GM21529 (cell line): Measurements from ENCODE around the gene PAGR1.
"Not testable (repeated sequence)": the region's sequence is repeated elsewhere in the genome, so short reads cannot be mapped to it uniquely, and the experiment has no call there.

Experiments
- ATAC-seq: cut with Tn5 transposase; IDR thresholded peaks from one replicate; pipeline ENCODE4 v1.9.1; 2021; ENCODE audit not compliant: unreplicated experiment

PAGR1 gene

GRCh38 chr16:29811896-29812665 lies 3.9 kb upstream of the PAGR1 start, which contains the start of gene PRRT2:
Gene PRRT2 (plus strand): TSS chr16:29812193. CDS start chr16:29813055, 862 bp downstream.
- no peak for ATAC-seq

GRCh38 chr16:29812754-29813643 lies 3.0 kb upstream of the PAGR1 start:
- ATAC-seq: no peak

DNA sequence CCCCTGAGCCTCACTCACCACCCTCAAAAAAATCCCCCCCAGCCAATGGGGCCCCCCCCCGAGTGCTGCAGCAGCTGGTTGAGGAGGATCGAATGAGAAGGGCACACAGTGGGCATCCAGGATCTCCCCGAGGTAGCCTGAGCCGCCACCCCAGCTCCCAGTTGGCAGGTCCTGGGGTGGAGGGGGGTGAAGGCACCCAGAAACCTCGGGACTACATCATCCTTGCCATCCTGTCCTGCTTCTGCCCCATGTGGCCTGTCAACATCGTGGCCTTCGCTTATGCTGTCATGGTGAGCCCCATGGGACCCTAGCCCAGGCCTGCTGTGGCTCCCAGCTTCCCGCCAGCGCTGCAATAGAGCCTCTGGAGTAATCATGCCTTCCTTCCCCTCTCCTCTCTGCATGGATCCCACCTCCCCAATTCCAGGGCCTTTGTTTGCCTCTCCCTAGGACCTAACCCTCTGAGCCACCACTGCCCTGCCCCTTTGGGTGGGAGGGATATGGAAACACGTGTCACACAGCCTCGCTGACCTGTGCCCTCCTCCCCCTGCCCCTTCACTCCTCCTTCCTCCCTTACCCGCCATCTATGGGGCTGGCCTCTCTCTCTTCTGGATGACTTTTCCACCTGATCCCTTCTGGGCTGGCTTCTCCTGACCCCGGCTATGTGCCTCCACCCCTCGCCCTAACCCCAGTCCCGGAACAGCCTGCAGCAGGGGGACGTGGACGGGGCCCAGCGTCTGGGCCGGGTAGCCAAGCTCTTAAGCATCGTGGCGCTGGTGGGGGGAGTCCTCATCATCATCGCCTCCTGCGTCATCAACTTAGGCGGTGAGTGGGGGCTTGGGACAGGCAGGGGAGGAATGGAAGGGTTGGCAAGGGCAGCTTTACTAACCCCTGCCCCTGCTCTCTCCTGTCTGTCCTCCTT lies 2.0 kb upstream of the PAGR1 start:
- no peak for ATAC-seq

GRCh38 chr16:29814592-29814991 lies 1.4 kb upstream of the PAGR1 start:
- ATAC-seq: no peak

- ATAC-seq: no peak
Measured at GRCh38 chr16:29815032-29815721, 775 bp upstream of the PAGR1 start.

DNA sequence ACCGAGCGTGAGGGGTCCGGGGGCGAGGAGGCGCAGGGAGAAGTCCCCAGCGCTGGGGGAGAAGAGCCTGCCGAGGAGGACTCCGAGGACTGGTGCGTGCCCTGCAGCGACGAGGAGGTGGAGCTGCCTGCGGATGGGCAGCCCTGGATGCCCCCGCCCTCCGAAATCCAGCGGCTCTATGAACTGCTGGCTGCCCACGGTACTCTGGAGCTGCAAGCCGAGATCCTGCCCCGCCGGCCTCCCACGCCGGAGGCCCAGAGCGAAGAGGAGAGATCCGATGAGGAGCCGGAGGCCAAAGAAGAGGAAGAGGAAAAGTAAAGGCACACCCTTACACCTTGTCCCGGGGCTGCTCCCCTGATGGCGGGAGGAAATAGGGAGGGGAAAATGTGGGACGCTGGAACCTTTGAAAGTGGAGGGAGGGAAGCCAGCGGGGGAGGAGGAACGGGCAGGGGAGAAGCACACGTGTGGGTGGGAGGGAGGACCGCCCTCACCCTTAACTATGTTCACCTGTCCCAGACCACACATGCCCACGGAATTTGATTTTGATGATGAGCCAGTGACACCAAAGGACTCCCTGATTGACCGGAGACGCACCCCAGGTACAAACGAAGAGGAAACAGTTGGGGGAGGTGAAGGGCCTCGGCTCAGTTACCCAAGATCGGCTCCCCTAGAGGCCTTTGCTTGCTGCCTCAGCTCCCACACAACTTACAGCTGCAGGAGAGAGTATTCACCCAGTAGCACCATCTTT lies 916 bp downstream of the PAGR1 start:
- ATAC-seq: peak; percentile 15

GRCh38 chr16:29818082-29818481 lies 2.1 kb downstream of the PAGR1 start:
- no peak for ATAC-seq

- no peak for ATAC-seq
Measured at GRCh38 chr16:29819506-29819905, 3.6 kb downstream of the PAGR1 start.

GRCh38 chr16:29820271-29820701 lies 4.3 kb downstream of the PAGR1 start, which contains the start of gene MVP:
Gene MVP (plus strand): TSS chr16:29820462. CDS start chr16:29830550, 10,088 bp downstream.
- ATAC-seq: no peak

GRCh38 chr16:29820730-29821642 lies 5.0 kb downstream of the PAGR1 start:
- ATAC-seq: peak; percentile 42

GRCh38 chr16:29821643-29822115 lies 5.7 kb downstream of the PAGR1 start:
- ATAC-seq: no peak

DNA sequence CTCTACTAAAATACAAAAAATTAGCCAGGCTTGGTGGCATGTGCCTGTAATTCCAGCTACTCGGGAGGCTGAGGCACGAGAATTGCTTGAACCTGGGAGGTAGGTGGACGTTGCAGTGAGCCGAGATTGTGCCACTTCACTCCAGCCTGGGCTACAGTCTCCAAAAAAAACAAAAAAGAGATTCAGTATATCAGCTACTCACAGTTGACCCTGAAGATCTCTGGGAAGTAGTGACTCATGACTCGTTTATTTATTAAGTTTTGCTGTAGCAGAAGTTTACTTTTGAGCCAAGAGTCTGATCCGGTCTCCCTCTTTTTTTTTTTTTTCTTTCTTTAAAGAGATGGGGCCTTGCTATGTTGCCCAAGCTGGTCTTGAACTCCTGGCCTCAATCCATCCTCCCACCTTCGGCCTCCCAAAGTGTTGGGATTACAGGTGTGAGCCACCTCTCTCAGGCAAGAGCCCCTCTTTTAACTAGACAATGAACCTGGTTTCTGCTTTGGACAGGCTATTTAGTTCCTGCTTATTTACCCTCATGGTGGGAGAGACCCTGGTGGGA lies 8.7 kb downstream of the PAGR1 start:
- ATAC-seq: no peak

- no peak for ATAC-seq
Measured at GRCh38 chr16:29825145-29826044, 9.4 kb downstream of the PAGR1 start.

DNA sequence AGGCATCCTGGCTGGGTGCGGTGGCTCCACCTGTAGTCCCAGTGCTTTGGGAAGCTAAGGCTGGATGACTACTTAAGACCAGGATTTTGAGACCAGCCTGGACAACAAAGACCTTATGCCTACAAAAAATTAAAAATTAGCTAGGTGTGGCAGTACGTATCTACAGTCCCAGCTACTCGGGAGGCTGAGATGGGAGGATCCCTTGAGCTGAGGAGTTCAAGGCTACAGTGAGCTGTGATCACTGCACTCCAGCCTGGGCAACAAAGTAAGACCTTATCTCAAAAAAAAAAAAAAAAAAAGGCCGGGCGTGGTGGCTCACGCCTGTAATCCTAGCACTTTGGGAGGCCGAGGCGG lies 10.4 kb downstream of the PAGR1 start:
- no peak for ATAC-seq

DNA sequence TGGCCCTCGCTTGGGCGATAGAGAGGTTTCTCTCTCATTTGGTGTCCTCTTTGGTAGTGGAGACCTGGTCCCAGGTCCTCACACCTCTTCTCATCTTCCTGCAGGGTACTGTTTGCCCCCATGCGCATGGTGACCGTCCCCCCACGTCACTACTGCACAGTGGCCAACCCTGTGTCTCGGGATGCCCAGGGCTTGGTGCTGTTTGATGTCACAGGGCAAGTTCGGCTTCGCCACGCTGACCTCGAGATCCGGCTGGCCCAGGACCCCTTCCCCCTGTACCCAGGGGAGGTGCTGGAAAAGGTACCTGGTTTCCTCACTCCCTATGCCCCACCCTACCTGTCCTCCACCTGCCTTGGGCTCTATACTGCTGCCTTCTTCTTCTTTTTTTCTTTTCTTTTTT lies 14.8 kb downstream of the PAGR1 start:
- ATAC-seq: no peak

DNA sequence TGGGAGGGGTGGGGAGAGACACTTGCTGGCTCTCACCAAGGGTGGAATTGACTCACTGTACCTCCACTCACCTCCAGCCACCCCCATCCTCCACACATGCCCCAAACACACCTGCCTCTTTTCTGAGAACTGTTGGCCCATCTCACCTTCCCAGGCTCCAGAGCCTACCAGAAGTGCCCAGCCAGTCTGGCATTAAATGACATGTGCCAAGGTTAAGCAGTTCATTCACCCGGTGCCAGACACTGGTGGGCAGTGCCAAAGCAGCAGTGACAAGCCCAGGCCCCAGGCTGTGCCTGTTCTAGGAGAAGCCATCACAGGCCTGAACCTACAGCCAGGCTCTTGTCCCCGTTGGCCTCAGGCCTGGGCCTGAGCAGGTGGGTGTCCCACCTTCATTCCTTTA lies 15.5 kb downstream of the PAGR1 start:
- ATAC-seq: no peak

DNA sequence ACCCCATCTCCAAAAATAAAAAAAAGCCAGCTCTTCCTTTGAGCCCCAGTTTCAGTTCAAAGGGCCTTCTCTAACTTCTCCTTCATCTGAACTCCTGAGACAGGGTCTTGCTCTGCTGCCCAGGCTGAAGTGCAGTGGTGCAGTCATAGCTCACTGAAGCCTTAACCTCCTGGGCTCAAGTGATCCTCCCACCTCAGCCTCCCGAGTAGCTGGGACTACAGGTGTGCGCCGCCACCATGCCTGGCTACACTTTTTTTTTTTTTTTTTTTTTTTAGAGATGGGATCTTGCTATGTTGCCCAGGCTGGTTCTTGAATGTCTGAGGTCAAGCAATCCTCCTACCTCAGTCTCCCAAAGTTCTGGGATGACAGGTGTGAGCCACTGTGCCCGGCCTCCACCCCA lies 17.3 kb downstream of the PAGR1 start:
- not testable (repeated sequence) for ATAC-seq
